ENCODE data around the gene SCYGR6. TPM values are rescaled to one million over a fixed set of nuclear protein-coding genes. Genes with fewer than 3 reads are reported as not detected.
"Not testable (repeated sequence)": the region's sequence is repeated elsewhere in the genome, so short reads cannot be mapped to it uniquely, and the experiment has no call there.

Gene SCYGR6
- total RNA-seq, 1 donor from 2014 or later: not detected

GRCh38 chr2:227739351-227739750 lies 14.8 kb upstream of the SCYGR6 start:
- H3K27me3 Mint-ChIP-seq (ENCODE audit: unreplicated experiment): peaks cover 2% of the 10 kb centered on the region
- H3K4me1 Mint-ChIP-seq (ENCODE audit: low read depth, unreplicated experiment): no peaks in the 10 kb centered on the region
- no peak for DNase-seq
- H3K36me3 Mint-ChIP-seq (ENCODE audit: unreplicated experiment): no peaks in the 10 kb centered on the region
- H3K9me3 Mint-ChIP-seq (ENCODE audit: unreplicated experiment): no peaks in the 10 kb centered on the region
- no peak overlapping the region for H3K4me3 Mint-ChIP-seq (ENCODE audit: unreplicated experiment)
- TF ChIP-seq, protein P1, sequence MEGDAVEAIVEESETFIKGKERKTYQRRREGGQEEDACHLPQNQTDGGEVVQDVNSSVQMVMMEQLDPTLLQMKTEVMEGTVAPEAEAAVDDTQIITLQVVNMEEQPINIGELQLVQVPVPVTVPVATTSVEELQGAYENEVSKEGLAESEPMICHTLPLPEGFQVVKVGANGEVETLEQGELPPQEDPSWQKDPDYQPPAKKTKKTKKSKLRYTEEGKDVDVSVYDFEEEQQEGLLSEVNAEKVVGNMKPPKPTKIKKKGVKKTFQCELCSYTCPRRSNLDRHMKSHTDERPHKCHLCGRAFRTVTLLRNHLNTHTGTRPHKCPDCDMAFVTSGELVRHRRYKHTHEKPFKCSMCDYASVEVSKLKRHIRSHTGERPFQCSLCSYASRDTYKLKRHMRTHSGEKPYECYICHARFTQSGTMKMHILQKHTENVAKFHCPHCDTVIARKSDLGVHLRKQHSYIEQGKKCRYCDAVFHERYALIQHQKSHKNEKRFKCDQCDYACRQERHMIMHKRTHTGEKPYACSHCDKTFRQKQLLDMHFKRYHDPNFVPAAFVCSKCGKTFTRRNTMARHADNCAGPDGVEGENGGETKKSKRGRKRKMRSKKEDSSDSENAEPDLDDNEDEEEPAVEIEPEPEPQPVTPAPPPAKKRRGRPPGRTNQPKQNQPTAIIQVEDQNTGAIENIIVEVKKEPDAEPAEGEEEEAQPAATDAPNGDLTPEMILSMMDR (IDR thresholded peaks at IDR 0.05; ENCODE audit: partially characterized antibody, unreplicated experiment): no peak
- H3K27ac Mint-ChIP-seq (ENCODE audit: unreplicated experiment): no peak overlapping the region

DNA sequence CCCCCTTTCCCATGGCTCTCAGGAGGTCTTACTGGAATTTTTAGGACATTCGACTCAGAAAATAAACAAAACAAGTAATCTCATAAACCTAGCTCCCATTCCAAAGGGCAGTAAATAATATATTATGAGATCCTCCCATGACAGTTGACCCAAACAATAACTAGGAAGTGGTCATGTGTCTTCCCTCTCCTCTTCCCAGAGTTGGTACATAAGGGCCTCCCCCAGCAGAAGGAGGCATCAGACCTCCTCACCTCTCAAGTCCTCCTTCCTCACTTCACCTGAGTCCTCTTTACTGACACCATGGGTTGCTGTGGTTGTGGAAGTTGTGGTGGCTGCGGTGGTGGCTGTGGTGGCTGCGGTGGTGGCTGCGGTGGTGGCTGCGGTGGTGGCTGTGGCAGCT lies 3.5 kb upstream of the SCYGR6 start, which contains the start of gene SCYGR7:
TSS of gene SCYGR7 (plus strand) at position 301 of the 400 bp plus-strand sequence. CDS start at position 301, 0 bp downstream.
- no peak for DNase-seq
- Mint-ChIP-seq H3K9me3 (ENCODE audit: unreplicated experiment) (peaks cover 4% of the 10 kb centered on the region), H3K27ac (ENCODE audit: unreplicated experiment) (no peak within 1 kb of the TSS), H3K27me3 (ENCODE audit: unreplicated experiment) (peaks cover 1% of the 10 kb centered on the region), H3K4me3 (ENCODE audit: unreplicated experiment) (no peak within 1 kb of the TSS), H3K4me1 (ENCODE audit: low read depth, unreplicated experiment) (no peaks in the 10 kb centered on the region), H3K36me3 (ENCODE audit: unreplicated experiment) (no peaks in the 10 kb centered on the region)
- TF ChIP-seq, protein P1 (IDR thresholded peaks at IDR 0.05; ENCODE audit: partially characterized antibody, unreplicated experiment): no peak

GRCh38 chr2:227722821-227723220 lies 1.7 kb downstream of the SCYGR6 start:
- not testable (repeated sequence) for H3K27ac Mint-ChIP-seq (ENCODE audit: unreplicated experiment)

GRCh38 chr2:227720680-227721079 lies 3.9 kb downstream of the SCYGR6 start:
- H3K27me3 Mint-ChIP-seq (ENCODE audit: unreplicated experiment): peaks cover 4% of the 10 kb centered on the region
- H3K27ac Mint-ChIP-seq (ENCODE audit: unreplicated experiment): no peak overlapping the region
- TF ChIP-seq, protein P1 (IDR thresholded peaks at IDR 0.05; ENCODE audit: partially characterized antibody, unreplicated experiment): no peak
- no peak for DNase-seq
- peaks cover 7% of the 10 kb centered on the region for H3K9me3 Mint-ChIP-seq (ENCODE audit: unreplicated experiment)
- H3K4me1 Mint-ChIP-seq (ENCODE audit: low read depth, unreplicated experiment): peaks cover 10% of the 10 kb centered on the region
- no peaks in the 10 kb centered on the region for H3K36me3 Mint-ChIP-seq (ENCODE audit: unreplicated experiment)
- no peak overlapping the region for H3K4me3 Mint-ChIP-seq (ENCODE audit: unreplicated experiment)

More at GRCh38 chr2:227722821-227723220, 1.7 kb downstream of the SCYGR6 start:
- H3K4me1 Mint-ChIP-seq (ENCODE audit: low read depth, unreplicated experiment): peaks cover 10% of the 10 kb centered on the region
- H3K4me3 Mint-ChIP-seq (ENCODE audit: unreplicated experiment); H3K27me3 Mint-ChIP-seq (ENCODE audit: unreplicated experiment); H3K36me3 Mint-ChIP-seq (ENCODE audit: unreplicated experiment); H3K9me3 Mint-ChIP-seq (ENCODE audit: unreplicated experiment); DNase-seq: not testable (repeated sequence)

- no peak for DNase-seq
- no peak overlapping the region for H3K4me3 Mint-ChIP-seq (ENCODE audit: unreplicated experiment)
- no peak overlapping the region for H3K27ac Mint-ChIP-seq (ENCODE audit: unreplicated experiment)
- H3K4me1 Mint-ChIP-seq (ENCODE audit: low read depth, unreplicated experiment): peaks cover 10% of the 10 kb centered on the region
- TF ChIP-seq, protein P1 (IDR thresholded peaks at IDR 0.05; ENCODE audit: partially characterized antibody, unreplicated experiment): no peak
- peaks cover 2% of the 10 kb centered on the region for H3K27me3 Mint-ChIP-seq (ENCODE audit: unreplicated experiment)
- H3K9me3 Mint-ChIP-seq (ENCODE audit: unreplicated experiment): peaks cover 7% of the 10 kb centered on the region
- H3K36me3 Mint-ChIP-seq (ENCODE audit: unreplicated experiment): no peaks in the 10 kb centered on the region
Measured at GRCh38 chr2:227719641-227720040, 4.9 kb downstream of the SCYGR6 start.
